ENCODE results near the gene GALNT5. TPM values are rescaled to one million over a fixed set of nuclear protein-coding genes. Genes with fewer than 3 reads are reported as not detected.

GALNT5 gene
- total RNA-seq, 4 donors from 2014 or later = 6.6 to 20.1 (median 9.2) TPM

GRCh38 chr2:157363612-157364101 is 106.2 kb downstream of the GALNT5 start:
- Histone ChIP-seq H3K4me1 (peaks cover 0 to 3% (median 0%) of the 10 kb centered on the region in 4 donors), H3K27me3 (no peaks in the 10 kb centered on the region), H3K4me3 (no peak overlapping the region), H3K9me3 (peaks cover 0 to 7% (median 0%) of the 10 kb centered on the region in 4 donors), H3K36me3 (no peaks in the 10 kb centered on the region), H3K27ac (no peak overlapping the region)
- DNase-seq = no peak
- no peak for TF ChIP-seq POLR2A (IDR thresholded peaks at IDR 0.05)
- TF ChIP-seq, protein P1, sequence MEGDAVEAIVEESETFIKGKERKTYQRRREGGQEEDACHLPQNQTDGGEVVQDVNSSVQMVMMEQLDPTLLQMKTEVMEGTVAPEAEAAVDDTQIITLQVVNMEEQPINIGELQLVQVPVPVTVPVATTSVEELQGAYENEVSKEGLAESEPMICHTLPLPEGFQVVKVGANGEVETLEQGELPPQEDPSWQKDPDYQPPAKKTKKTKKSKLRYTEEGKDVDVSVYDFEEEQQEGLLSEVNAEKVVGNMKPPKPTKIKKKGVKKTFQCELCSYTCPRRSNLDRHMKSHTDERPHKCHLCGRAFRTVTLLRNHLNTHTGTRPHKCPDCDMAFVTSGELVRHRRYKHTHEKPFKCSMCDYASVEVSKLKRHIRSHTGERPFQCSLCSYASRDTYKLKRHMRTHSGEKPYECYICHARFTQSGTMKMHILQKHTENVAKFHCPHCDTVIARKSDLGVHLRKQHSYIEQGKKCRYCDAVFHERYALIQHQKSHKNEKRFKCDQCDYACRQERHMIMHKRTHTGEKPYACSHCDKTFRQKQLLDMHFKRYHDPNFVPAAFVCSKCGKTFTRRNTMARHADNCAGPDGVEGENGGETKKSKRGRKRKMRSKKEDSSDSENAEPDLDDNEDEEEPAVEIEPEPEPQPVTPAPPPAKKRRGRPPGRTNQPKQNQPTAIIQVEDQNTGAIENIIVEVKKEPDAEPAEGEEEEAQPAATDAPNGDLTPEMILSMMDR (IDR thresholded peaks at IDR 0.05) = no peak

Other genes starting within 250 kb of the GALNT5 start
- 1 to 10 TPM in 1 of 4 donors, under 1 TPM in 3; 0.38 to 5.0 (median 0.55) TPM for gene ERMN, start 68.1 kb downstream of the GALNT5 start, total RNA-seq
- gene CYTIP, start 186.4 kb downstream of the GALNT5 start, total RNA-seq = 100 to 1,000 TPM in 1 of 4 donors, 10 to 100 TPM in 3; 11.8 to 182 (median 21.0) TPM